GM18502 (cell line): Measurements from ENCODE around the gene TCAP.

Experiments used
- ATAC-seq: cut with Tn5 transposase; IDR thresholded peaks from one replicate; pipeline ENCODE4 v1.9.1; 2021; ENCODE audit warnings: mild to moderate bottlenecking; ENCODE audit not compliant: unreplicated experiment, poor library complexity

Gene TCAP

GRCh38 chr17:39647256-39647655, 17.9 kb upstream of the TCAP start:
- no peak for ATAC-seq

- no peak for ATAC-seq
Measured at GRCh38 chr17:39648616-39649366, 16.4 kb upstream of the TCAP start.

GRCh38 chr17:39650121-39650579, 15.0 kb upstream of the TCAP start:
- no peak for ATAC-seq

GRCh38 chr17:39651923-39652586, 13.1 kb upstream of the TCAP start:
- ATAC-seq, result no peak

- ATAC-seq, result no peak
Measured at GRCh38 chr17:39652587-39653315, 12.4 kb upstream of the TCAP start.

GRCh38 chr17:39653316-39653661, 11.9 kb upstream of the TCAP start:
- ATAC-seq, result no peak

GRCh38 chr17:39653662-39654331, 11.4 kb upstream of the TCAP start:
- ATAC-seq, result no peak

- no peak for ATAC-seq
Measured at GRCh38 chr17:39655105-39655504, 10.0 kb upstream of the TCAP start.

- ATAC-seq, result no peak
Measured at GRCh38 chr17:39658346-39658745, 6.8 kb upstream of the TCAP start.

GRCh38 chr17:39658760-39659159, 6.4 kb upstream of the TCAP start:
- ATAC-seq, result no peak

- ATAC-seq, result no peak
Measured at GRCh38 chr17:39659279-39660010, 5.7 kb upstream of the TCAP start.

- ATAC-seq, result no peak
Measured at GRCh38 chr17:39660011-39660360, 5.2 kb upstream of the TCAP start.

- ATAC-seq, result no peak
Measured at GRCh38 chr17:39660397-39661385, 4.5 kb upstream of the TCAP start.

GRCh38 chr17:39661744-39662541, 3.2 kb upstream of the TCAP start:
- no peak for ATAC-seq

- ATAC-seq, result no peak
Measured at GRCh38 chr17:39662551-39663339, 2.4 kb upstream of the TCAP start.

- no peak for ATAC-seq
Measured at GRCh38 chr17:39663340-39663687, 1.8 kb upstream of the TCAP start.

GRCh38 chr17:39663688-39664580, 1.2 kb upstream of the TCAP start:
- no peak for ATAC-seq
